ENCODE results near the gene XDH.
A peak's percentile ranks its signal among the peaks of the same experiment; 100 is the strongest.

Gene XDH

DNA sequence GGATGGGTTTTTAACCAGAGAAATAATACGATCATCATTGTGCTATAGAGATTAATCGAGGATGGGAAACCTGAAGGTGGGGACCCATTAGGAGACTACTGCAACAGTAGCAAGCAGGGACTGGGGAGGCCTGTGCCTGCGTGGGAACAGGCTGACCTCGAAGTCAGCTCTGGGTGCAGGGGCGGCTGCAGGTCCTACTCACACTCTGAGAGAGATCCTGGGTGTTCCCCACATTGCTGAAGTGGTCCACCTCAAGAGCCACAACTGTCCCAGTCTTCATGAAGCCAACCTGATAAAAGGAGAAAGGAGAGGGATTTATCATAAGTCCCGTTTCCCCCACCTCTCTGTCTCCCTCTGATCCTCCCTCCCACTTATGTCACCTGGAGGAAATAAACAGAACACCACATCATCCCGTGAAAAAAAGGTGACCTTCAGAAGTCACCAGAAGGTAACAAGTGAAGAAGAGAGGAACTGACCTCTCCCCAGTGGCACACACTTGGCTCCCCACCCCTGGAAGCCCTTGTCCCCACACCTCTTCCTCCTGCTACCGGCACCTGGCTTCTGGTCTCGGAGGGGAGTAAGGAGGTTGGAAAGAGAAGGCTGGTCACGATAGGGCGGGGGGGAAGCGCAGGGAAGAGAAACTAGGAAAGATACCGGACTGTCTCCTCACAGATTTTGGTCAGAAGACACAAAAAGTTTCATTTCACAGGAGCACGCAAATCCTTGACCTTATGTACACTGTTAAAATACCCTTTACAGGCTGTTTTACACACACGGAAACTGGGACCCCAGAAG lies 50.4 kb downstream of the XDH start:
- no peak for DNase-seq

- DNase-seq = no peak
Observed at GRCh38 chr2:31362581-31362980, 52.0 kb downstream of the XDH start.

DNA sequence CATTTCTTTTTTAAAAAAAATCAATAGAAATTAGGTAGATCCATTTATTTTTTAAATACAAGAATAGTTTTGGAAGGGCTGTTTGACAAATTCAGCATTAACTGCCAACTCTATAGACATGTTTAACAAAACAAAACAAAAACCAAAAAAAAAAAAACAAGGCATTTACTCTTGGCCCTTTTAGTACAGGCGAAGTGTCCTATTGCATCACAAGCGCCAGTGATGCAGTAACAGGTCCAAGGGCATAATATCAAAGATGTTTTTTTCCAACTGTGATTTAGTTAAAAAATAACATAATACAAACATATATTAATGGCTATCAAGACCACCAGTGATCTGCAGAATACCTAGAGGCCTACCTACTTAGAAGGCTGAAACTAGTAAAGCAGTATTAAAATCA lies 55.3 kb downstream of the XDH start:
- DNase-seq = no peak

- no peak for DNase-seq
Observed at GRCh38 chr2:31354837-31355236, 59.7 kb downstream of the XDH start.

DNA sequence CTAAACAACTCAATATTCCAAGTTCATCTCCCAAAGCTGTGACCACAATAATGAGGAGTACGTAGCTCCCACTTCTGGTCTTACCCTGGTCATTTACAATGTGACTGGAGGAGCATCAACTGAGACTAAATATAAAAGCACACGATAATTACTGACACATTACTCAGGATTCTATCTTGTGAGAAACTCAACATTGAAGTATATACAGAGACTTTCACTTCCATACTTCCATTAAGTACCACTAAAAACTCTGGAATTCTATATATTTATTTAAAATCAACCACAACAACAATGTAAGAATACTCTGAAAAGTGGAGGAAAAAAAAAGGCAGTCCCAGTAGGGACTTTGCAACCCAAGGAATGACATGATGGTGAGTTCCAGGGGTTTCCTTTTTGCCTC lies 61.4 kb downstream of the XDH start:
- no peak for DNase-seq

DNA sequence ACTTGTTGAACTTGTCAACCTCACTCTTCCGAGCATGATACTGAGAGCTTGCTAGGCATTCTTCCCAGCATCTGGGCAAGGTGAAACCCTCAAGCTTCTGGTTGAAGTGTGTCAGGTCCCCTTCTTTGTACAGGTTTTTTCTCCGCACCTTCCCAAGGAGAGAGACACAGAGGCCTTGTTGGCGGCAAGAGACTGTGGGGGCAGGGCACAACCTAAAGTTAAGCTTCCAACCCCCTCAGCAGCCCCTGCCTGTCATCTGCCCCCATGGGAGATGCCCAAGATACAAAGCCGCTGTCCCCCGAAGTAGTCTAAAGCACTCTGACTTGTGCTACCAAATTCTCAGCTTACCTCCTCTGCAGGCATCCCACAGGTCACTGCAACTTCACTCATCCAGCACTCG lies 64.9 kb downstream of the XDH start:
- no peak for DNase-seq

- DNase-seq = no peak
Observed at GRCh38 chr2:31349160-31349559, 65.4 kb downstream of the XDH start.

GRCh38 chr2:31348618-31349017 lies 65.9 kb downstream of the XDH start:
- DNase-seq = no peak

GRCh38 chr2:31347750-31348149 lies 66.8 kb downstream of the XDH start:
- no peak for DNase-seq

GRCh38 chr2:31347319-31347718 lies 67.2 kb downstream of the XDH start:
- DNase-seq = no peak

DNA sequence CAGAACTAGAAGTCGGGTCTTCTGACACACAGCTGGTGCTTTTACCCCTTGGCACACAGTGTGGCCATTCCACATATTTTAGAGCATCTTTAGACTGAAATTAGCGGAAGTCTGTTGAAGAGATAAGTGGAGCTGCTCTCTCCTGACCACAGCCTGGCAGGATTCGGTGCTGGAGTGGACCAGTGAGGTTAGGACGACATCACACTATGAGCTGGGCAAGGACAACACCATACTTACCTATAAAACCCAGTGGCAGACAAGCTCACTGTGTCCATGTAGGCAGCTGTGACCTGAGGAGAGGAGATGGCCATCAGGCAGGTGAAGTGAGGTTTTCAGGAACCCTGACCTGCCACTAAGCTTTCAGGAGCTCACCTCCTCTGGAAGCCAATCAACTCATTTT lies 70.1 kb downstream of the XDH start:
- DNase-seq = no peak

DNA sequence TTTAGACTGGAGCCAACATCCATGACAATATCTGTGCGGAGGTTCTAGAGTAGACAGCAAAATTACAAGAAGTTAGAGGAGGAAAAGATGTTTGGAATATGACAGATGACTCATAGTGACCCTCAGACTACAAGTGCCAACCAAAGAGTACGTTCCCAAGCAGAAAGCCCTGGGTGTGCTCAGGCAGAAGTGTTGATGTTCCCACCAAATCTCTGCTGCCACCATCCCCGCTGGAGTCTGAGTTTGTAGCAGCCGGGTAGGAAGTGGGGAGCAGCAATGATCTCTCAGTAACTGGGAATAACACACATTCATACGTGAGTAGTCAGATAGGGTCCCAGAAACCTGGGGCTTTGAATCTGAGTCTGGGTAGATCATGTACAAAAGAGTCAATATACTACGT lies 73.2 kb downstream of the XDH start:
- no peak for DNase-seq

- no peak for DNase-seq
Observed at GRCh38 chr2:31339696-31340095, 74.8 kb downstream of the XDH start.

- no peak for DNase-seq
Observed at GRCh38 chr2:31337860-31338259, 76.7 kb downstream of the XDH start.

GRCh38 chr2:31337197-31337596 lies 77.3 kb downstream of the XDH start:
- DNase-seq = no peak

GRCh38 chr2:31335921-31336585 lies 78.5 kb downstream of the XDH start:
- no peak for DNase-seq

DNA sequence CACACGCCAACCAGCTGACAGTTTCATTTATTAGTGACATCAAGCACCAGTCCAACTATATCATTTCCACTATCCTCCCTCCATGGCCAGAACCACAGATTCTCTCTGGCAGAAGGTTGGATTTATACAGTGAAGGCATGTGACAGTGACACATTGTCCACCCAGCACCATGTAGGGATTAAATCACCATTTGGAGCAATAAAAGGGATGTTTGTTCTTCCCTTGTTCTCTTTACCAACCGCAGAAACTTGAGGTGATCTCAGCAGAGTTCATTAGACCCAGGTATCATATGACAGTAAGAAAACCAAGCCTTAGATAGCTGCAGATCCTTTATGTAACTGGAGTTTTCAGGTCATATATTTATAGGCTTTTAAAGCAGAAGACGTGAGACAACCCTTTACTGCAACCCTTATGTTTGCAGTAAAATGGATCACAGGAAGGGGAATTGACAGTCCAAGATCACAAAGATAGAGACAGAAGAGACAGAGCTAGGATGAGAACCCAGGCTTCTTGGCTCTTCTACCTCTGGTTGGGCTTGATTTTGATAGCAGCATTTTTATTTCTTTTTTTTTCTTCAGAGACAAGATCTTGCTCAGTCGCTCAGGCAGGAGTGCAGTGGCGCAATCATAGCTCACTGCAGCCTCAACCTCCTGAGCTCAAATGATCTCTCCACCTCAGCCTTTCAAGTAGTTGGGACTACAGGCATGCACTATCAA lies 80.1 kb downstream of the XDH start:
- DNase-seq = no peak

- peak; percentile 58 for DNase-seq
Observed at GRCh38 chr2:31333527-31334183, 80.9 kb downstream of the XDH start.

DNA sequence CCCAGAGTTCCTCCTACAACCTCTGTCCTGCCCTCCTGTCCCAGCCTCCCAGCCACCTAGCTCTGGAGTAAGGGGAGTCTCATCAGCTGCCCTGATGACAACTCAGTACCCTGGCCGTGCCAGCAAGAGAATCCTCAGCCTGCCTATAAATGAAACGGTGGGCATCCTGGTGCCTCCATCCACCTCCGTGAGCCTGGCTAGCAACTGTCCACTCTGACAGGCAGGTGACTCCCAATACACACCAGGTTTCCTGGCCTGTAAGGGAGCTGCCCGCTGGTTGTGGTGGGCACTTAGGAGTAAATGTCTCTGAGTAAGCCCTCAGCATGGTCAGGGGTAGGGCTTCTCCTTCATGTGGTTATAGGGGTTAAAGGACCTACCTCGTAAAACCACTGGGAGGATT lies 81.5 kb downstream of the XDH start:
- DNase-seq = no peak

GRCh38 chr2:31332521-31332920 lies 82.0 kb downstream of the XDH start:
- no peak for DNase-seq

GRCh38 chr2:31331156-31331555 lies 83.4 kb downstream of the XDH start:
- no peak for DNase-seq

GRCh38 chr2:31329081-31329625 lies 85.4 kb downstream of the XDH start:
- DNase-seq = no peak

- DNase-seq = no peak
Observed at GRCh38 chr2:31328026-31328425, 86.5 kb downstream of the XDH start.
